ENCODE results near the gene MTA1.
A peak's percentile ranks its signal among the peaks of the same experiment; 100 is the strongest.

Gene MTA1

GRCh38 chr14:105410642-105411016 is 9.0 kb upstream of the MTA1 start:
- DNase-seq (ENCODE audit: low read depth), result no peak
- TF ChIP-seq, protein P1, sequence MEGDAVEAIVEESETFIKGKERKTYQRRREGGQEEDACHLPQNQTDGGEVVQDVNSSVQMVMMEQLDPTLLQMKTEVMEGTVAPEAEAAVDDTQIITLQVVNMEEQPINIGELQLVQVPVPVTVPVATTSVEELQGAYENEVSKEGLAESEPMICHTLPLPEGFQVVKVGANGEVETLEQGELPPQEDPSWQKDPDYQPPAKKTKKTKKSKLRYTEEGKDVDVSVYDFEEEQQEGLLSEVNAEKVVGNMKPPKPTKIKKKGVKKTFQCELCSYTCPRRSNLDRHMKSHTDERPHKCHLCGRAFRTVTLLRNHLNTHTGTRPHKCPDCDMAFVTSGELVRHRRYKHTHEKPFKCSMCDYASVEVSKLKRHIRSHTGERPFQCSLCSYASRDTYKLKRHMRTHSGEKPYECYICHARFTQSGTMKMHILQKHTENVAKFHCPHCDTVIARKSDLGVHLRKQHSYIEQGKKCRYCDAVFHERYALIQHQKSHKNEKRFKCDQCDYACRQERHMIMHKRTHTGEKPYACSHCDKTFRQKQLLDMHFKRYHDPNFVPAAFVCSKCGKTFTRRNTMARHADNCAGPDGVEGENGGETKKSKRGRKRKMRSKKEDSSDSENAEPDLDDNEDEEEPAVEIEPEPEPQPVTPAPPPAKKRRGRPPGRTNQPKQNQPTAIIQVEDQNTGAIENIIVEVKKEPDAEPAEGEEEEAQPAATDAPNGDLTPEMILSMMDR (IDR thresholded peaks at IDR 0.05; ENCODE audit: control insufficient read depth, insufficient read depth, low read depth, low read length, missing control alignments), result no peak
- H3K4me3 ChIP-seq (ENCODE audit: control insufficient read depth, low read depth, low read length), result no peak overlapping the region

DNA sequence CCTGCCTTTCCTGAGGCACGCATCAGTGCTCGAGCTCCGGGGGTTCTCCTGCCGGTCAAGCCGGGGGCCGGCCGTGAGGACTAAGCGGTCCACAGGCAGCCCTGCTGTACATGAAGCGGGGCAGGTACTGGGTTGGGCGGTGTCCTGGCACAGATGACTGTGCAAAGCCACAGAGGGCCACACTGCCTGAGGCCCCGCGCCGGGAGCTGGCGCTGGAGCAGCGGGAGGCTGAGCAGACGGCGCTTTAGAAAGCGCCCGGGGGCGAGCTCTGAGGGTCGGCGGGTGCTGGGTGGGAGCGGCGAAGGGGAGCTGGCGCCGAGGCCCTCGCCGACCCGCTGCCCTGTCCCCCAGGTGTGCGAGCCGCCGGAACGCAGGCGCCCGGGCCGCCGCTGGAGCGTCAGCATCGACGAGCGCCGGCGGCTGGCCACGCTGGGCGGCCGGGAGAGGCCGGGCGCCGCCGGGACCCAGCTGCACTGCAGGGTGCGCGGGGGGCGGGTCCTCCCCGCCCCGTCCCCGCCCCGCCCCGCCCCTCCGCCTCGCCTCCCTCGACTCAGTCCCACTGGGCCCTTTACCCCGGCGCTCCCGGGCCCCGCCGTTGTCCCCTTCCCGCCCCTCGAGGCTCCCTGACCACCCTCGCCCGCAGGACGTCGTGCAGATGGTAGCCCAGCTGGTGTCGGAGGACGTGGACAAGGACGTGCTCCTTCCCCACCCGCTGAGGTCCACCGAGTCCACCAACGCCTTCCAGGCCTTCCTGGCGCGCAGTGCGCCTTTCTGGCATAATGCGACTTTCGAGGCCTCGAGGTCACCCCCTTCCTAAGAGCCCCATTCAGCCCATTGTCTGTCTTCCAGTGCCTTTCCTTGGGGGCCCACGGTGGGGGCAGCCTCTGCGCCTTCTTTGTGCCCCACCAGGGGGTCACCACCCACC is 8.3 kb upstream of the MTA1 start:
- TF ChIP-seq, protein P1 (IDR thresholded peaks at IDR 0.05; ENCODE audit: control insufficient read depth, insufficient read depth, low read depth, low read length, missing control alignments), result no peak
- DNase-seq (ENCODE audit: low read depth), result no peak
- peak overlapping the region; percentile 23 for H3K4me3 ChIP-seq (ENCODE audit: control insufficient read depth, low read depth, low read length)

GRCh38 chr14:105411985-105412770 is 7.4 kb upstream of the MTA1 start:
- no peak for DNase-seq (ENCODE audit: low read depth)
- TF ChIP-seq, protein P1 (IDR thresholded peaks at IDR 0.05; ENCODE audit: control insufficient read depth, insufficient read depth, low read depth, low read length, missing control alignments), result no peak
- H3K4me3 ChIP-seq (ENCODE audit: control insufficient read depth, low read depth, low read length), result no peak overlapping the region

DNA sequence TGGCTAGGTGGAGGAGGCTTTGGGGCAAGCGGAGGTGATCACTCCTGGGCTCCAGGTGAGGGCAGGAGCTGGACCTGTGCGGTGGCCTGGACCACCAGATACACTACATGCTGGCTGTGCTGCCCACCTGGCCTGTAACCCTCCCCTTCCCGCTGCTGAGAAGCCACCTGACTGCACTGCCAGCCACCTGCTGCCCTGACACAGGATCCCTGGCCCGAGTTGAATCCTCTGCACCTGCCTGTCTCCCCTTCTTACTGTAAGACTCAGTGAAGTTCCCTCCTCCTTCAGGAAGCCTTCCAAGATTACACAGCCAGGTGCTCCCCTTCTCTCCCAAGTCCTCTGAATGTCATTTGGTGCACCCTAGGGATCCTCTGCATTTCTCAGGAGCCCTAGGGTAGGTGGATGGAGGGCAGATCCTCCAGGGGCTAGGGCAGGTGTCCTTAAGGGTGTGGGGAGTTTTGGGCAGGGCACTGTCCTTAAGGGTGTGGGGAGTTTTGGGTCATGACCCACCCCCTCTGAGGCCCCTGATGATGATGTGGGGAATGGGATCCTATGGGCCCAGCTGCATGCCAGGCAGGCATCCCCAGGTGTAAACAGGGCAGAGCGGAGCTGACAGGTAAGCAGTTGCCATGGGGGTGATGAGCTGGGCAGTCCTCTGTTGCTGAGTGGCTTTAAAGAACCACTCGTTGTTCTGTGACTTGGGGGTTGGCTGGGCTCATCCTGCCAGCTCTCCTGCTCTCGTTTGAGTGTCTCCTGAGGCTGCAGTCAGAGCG is 6.7 kb upstream of the MTA1 start:
- no peak for DNase-seq (ENCODE audit: low read depth)
- TF ChIP-seq, protein P1 (IDR thresholded peaks at IDR 0.05; ENCODE audit: control insufficient read depth, insufficient read depth, low read depth, low read length, missing control alignments), result no peak
- no peak overlapping the region for H3K4me3 ChIP-seq (ENCODE audit: control insufficient read depth, low read depth, low read length)

DNA sequence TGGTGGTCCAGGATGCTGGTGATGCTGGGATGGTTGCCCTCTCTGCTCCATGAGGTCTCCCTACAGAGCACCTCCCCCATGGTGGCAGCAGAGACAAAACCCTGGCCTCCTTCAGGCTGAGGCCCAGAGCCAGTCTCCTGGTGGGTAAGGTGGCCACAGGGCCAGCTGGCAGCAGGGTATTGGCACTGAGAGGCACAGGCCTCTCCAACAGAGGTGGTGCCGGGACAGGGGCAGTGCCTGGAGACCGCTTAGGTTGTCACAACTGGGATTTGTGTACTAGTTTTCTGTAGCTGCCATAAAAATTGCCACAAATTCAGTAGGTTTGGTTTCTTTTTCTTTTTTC is 6.1 kb upstream of the MTA1 start:
- no peak overlapping the region for H3K4me3 ChIP-seq (ENCODE audit: control insufficient read depth, low read depth, low read length)
- TF ChIP-seq, protein P1 (IDR thresholded peaks at IDR 0.05; ENCODE audit: control insufficient read depth, insufficient read depth, low read depth, low read length, missing control alignments), result no peak
- no peak for DNase-seq (ENCODE audit: low read depth)
